Esophagus mucosa (tissue), 1 donor: ENCODE results near the gene PCDHB12. TPM values are rescaled to one million over a fixed set of nuclear protein-coding genes. Genes with fewer than 3 reads are reported as not detected.
"Not testable (repeated sequence)": the region's sequence is repeated elsewhere in the genome, so short reads cannot be mapped to it uniquely, and the experiment has no call there.

ENCODE experiments used
- ATAC-seq: fragments of 200-7000 bp; cut with Tn5 transposase; one replicate; pipeline ENCODE4 v1.9.1; 2020
- total RNA-seq: library from RNA; stranded (reverse); gene quantifications from one replicate; pipeline ENCODE4 v1.2.4, GENCODE V29; 2023
- donor health status: DM: yes; HTN: yes; CAD: no.

Gene PCDHB12
- total RNA-seq, 1 donor from 2014 or later, result 0.72 TPM

- not testable (repeated sequence) for ATAC-seq
Measured at GRCh38 chr5:141210281-141210680, 1.8 kb downstream of the PCDHB12 start.

- not testable (repeated sequence) for ATAC-seq
Measured at GRCh38 chr5:141210849-141211248, 2.3 kb downstream of the PCDHB12 start.

DNA sequence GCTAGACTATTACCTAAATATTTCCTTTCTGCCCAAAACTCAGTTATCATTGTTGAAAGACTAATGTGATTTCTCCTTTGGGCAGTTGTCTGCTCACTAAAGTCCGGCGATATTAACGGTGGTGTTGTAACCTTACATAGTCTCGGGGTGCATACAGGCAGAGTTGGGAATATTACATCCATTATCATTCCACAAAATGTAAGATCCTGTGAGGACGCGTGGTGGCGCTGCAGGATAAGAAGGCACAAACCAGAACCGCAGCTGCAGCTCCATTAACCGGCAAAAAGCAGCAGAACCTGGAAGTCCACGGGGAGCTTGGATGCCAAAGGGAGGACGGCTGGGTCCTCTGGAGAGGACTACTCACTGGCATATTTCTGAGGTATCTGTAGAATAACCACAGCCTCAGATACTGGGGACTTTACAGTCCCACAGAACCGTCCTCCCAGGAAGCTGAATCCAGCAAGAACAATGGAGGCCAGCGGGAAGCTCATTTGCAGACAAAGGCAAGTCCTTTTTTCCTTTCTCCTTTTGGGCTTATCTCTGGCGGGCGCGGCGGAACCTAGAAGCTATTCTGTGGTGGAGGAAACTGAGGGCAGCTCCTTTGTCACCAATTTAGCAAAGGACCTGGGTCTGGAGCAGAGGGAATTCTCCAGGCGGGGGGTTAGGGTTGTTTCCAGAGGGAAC is 5.3 kb downstream of the PCDHB12 start, which contains the start of gene PCDHB13:
TSS of gene PCDHB13 (plus strand) at position 264 of the 684 bp plus-strand sequence. CDS start at position 469, 205 bp downstream.
- ATAC-seq, result peak; percentile 41

DNA sequence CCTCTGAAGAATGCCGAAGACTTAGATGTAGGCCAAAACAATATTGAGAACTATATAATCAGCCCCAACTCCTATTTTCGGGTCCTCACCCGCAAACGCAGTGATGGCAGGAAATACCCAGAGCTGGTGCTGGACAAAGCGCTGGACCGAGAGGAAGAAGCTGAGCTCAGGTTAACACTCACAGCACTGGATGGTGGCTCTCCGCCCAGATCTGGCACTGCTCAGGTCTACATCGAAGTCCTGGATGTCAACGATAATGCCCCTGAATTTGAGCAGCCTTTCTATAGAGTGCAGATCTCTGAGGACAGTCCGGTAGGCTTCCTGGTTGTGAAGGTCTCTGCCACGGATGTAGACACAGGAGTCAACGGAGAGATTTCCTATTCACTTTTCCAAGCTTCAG is 6.1 kb downstream of the PCDHB12 start:
- ATAC-seq, result not testable (repeated sequence)

- not testable (repeated sequence) for ATAC-seq
Measured at GRCh38 chr5:141215504-141215903, 7.0 kb downstream of the PCDHB12 start.

- ATAC-seq, result not testable (repeated sequence)
Measured at GRCh38 chr5:141216035-141216434, 7.5 kb downstream of the PCDHB12 start.

DNA sequence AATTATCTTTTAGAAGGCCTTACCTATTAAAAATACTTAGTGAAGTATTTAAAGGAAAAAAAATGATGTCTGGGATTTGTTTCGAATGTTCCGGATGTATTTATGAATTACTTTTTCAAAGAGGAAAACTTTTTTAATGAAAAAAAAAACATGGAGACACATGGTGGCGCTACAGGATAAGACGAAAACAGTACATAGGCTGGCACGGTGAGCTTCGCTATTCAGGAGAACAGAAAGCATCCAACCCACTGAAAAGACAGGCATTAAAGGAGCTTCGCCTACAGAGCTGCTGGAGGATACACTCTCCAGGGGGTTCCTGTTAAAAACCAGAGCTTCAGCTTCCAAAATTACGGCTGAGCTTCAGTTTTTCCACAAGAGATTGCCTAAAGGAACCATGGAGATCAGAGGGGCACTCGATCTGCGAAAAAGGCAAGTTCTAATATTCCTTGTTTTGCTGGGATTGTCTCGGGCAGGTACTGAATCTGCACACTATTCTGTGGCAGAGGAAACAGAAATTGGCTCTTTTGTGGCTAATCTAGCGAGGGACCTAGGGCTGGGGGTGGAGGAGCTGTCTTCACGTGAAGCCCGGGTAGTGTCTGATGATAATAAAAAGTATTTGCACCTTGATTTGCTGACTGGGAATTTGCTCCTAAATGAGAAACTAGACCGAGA is 14.7 kb downstream of the PCDHB12 start, which contains the start of gene PCDHB14:
TSS of gene PCDHB14 (plus strand) at position 232 of the 672 bp plus-strand sequence. CDS start at position 395, 163 bp downstream.
- ATAC-seq, result no peak

DNA sequence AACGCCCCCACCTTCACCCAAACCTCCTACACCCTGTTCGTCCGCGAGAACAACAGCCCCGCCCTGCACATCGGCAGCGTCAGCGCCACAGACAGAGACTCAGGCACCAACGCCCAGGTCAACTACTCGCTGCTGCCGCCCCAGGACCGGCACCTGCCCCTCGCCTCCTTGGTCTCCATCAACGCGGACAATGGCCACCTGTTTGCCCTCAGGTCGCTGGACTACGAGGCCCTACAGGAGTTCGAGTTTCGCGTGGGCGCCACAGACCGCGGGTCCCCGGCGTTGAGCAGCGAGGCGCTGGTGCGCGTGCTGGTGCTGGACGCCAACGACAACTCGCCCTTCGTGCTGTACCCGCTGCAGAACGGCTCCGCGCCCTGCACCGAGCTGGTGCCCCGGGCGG is 16.3 kb downstream of the PCDHB12 start:
- not testable (repeated sequence) for ATAC-seq

GRCh38 chr5:141225421-141225820 is 16.9 kb downstream of the PCDHB12 start:
- ATAC-seq, result not testable (repeated sequence)

DNA sequence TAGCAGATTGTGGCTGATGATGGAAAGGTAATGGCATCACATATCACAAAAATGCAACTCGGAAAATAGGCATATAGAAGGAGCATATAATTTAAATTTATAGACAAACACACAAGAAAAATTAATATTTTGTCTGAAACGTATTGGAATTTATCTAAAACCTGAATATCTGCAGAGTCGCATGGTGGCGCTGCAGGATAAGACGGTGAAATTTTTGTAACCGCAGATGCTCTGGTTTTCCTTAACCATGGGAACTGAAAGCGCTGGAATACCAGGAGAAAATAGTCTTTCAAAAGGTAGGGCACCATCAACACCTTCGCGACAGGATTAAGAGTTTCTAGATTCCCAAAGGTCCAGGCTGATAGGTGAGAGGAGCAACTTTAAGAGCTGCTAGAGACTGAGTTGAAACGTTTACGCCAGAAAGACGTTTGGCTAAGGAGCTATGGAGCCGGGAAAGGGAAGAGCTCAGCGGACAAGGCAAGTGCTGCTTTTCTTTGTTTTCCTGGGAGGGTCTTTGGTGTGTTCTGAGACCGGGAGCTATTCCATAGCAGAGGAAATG is 25.7 kb downstream of the PCDHB12 start:
- no peak for ATAC-seq

DNA sequence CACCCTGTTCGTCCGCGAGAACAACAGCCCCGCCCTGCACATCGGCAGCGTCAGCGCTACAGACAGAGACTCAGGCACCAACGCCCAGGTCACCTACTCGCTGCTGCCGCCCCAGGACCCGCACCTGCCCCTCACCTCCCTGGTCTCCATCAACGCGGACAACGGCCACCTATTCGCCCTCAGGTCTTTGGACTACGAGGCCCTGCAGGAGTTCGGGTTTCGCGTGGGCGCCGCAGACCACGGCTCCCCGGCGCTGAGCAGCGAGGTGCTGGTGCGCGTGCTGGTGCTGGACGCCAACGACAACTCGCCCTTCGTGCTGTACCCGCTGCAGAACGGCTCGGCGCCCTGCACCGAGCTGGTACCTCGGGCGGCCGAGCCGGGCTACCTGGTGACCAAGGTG is 27.4 kb downstream of the PCDHB12 start:
- not testable (repeated sequence) for ATAC-seq

DNA sequence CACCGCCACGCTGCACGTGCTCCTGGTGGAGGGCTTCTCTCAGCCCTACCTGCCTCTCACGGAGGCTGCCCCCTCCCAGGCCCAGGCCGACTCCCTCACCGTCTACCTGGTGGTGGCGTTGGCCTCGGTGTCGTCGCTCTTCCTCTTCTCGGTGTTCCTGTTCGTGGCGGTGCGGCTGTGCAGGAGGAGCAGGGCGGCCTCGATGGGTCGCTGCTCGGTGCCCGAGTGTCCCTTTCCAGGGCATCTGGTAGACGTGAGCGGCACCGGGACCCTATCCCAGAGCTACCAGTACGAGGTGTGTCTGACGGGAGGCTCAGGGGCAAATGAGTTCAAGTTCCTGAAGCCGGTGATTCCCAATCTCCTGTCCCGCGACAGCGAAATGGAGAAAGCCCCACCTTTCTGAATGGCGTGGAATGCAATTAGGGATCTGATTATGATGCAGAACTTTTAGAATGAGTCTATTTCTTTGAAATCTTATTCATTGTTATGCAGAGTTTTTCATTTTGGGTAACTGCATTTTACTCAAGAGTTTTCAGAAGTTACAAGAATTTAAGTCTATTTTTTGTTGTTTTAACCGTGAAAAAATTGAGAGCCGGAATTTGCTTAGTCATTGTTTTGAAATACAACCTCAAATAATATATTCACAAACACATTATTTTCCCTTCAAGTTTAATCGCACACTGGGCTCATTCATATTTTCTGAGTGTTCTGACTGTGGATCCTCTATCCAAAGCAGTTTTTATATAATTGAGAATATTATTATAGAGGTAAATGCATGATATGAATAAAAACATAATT is 28.2 kb downstream of the PCDHB12 start:
- no peak for ATAC-seq

DNA sequence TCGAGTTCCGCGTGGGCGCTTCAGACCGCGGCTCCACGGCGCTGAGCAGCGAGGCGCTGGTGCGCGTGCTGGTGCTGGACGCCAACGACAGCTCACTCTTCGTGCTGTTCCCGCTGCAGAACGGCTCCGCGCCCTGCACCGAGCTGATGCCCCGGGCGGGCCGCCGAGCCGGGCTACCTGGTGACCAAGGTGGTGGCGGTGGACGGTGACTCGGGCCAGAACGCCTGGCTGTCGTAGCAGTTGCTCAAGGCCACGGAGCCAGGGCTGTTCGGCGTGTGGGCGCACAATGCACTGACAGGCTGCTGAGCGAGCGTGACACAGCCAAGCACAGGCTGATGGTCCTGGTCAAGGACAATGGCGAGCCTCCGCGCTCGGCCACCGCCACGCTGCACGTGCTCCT is 33.0 kb downstream of the PCDHB12 start:
- ATAC-seq, result no peak

DNA sequence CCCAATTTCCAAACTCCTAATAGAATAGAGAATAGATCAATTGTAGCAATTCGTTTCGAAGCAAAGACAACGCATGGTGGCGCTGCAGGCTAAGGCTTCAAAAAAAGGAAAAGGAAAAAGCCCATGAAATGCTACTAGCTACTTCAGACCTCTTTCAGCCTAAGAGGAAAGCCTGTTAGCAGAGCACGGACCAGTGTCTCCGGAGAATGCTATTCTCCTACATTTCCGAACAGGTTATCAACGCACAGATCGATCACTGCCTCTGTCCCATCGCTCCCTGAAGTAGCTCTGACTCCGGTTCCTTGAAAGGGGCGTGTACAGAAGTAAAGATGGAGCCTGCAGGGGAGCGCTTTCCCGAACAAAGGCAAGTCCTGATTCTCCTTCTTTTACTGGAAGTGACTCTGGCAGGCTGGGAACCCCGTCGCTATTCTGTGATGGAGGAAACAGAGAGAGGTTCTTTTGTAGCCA is 36.8 kb downstream of the PCDHB12 start, which contains the start of gene PCDHB15:
TSS of gene PCDHB15 (plus strand) at position 146 of the 468 bp plus-strand sequence. CDS start at position 330, 184 bp downstream.
- ATAC-seq, result no peak

GRCh38 chr5:141246971-141247370 is 38.5 kb downstream of the PCDHB12 start:
- not testable (repeated sequence) for ATAC-seq

DNA sequence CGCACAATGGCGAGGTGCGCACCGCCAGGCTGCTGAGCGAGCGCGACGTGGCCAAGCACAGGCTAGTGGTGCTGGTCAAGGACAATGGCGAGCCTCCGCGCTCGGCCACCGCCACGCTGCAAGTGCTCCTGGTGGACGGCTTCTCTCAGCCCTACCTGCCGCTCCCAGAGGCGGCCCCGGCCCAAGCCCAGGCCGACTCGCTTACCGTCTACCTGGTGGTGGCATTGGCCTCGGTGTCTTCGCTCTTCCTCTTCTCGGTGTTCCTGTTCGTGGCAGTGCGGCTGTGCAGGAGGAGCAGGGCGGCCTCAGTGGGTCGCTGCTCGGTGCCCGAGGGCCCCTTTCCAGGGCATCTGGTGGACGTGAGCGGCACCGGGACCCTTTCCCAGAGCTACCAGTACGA is 38.9 kb downstream of the PCDHB12 start:
- ATAC-seq, result not testable (repeated sequence)

DNA sequence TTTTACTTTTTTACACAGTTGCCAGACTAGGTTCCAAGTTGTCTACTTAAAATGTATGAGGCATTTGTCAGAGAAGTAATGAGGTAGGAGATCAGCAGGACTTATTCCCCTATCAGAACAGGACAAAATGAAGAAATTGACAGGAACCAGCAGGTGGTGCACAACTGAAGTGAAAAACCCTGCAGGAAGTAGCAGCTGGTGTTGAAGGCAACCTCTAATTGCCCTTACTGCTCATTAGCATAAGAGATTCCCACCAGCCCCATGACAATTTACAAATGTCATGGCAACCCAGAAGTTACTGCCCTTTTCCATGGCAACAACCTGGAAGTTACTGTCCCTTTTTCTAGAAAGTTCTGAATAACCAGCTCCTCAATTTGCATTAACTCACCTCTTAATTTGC is 42.1 kb downstream of the PCDHB12 start:
- no peak for ATAC-seq

DNA sequence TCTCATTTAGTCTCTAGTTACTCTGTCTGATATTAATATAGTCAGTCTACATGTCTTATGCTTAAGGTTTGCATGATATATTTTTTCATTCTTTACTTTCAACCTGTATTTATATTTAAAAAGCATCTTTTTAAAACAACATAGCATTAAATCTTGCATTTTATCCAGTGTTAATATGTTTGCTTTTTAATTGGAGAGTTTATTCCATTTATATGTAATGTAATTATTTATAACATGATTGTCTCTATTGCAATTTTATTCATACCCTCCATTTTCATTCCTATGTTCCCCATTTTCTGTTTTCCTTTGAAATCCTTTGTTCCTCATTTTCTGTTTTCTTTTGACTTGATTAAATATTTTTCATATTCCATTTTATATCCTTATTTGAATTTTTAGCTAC is 49.9 kb downstream of the PCDHB12 start:
- no peak for ATAC-seq

DNA sequence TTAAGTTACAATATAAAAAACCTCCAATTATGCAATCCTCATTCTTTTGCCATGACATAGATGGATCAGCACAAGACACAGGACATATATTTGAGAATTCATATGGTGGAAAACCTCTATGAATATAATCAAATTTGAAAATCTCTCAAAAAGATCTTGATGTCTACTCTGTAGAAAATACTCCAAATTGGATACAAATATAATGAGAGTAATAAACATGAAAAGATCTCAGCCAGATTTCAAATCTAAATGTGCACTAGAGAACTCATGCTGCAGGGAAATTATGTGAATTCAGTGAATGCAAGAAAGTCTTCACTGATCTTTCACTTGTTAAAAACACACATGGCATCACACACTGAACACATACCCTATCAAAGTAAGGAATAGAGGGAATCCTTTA is 50.4 kb downstream of the PCDHB12 start:
- ATAC-seq, result no peak

GRCh38 chr5:141260458-141261237 is 52.1 kb downstream of the PCDHB12 start:
- no peak for ATAC-seq

DNA sequence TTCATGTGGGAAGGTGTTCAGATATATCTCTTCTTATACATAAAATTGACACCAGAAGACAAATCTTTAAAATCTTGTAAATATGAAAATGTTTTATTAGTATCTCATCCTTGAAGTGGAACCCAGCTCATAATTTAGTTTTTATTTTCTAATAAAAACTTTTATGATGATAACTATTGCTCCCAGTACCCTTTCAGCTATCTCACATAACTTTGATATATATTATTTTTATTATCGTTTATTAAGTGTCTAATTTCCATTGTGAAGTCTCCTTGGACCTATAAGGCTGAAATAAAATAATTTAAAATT is 52.7 kb downstream of the PCDHB12 start:
- no peak for ATAC-seq
